HK-2 (cell line): ENCODE results near the gene ZNF654.
"Not testable (repeated sequence)": the region's sequence is repeated elsewhere in the genome, so short reads cannot be mapped to it uniquely, and the experiment has no call there.

Experiments
- DNase-seq: peaks from one replicate; pipeline ENCODE4 v3.0.0-alpha.2; 2018; ENCODE audit not compliant: unreplicated experiment

The ZNF654 gene

DNA sequence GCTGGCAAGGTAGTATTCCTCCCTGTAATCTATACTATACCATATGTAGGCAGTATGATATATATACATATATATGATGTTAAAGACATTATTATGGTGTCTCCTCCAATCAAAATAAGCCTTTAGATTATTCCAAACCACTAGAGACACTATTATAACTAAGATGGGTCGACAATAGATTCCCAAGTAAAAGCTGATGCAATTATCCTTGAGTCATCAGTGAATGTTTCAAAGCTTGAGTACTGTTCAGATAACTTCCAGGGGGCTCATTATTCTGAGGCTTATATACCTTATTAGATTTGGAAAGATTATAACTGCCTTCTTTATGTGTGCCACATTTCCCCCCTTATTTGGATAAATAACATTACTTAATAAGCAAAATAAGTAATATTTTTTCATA, 78.8 kb downstream of the ZNF654 start:
- DNase-seq = no peak

DNA sequence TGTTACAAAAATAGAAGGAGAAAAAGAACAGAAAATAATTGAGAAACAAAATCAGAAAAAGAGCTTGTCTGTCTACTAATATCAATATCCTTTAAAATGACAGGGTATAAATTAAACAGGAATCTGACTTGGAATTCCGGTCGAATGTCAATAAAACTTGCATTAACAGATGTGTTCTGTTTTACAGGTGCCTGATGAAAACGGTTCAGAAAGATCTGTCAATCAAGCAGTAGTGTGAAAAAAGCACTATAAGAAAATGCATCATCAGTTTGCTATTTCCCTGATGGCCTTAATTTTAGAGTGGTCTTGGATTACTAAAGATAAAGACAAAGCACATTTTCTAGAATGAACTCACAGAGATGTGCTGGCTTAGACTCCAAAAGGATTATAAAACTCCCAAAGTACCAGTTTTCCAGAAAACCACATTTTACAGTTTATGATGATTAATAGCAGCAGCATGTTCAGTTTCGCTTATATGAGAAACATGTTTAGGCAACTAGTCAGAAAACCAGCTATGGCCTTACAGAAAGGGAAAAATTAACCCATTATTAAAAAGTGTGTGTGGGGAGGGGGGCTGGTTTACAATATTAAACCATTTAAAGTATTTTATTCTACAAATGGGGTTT, 82.5 kb downstream of the ZNF654 start:
- DNase-seq = no peak

DNA sequence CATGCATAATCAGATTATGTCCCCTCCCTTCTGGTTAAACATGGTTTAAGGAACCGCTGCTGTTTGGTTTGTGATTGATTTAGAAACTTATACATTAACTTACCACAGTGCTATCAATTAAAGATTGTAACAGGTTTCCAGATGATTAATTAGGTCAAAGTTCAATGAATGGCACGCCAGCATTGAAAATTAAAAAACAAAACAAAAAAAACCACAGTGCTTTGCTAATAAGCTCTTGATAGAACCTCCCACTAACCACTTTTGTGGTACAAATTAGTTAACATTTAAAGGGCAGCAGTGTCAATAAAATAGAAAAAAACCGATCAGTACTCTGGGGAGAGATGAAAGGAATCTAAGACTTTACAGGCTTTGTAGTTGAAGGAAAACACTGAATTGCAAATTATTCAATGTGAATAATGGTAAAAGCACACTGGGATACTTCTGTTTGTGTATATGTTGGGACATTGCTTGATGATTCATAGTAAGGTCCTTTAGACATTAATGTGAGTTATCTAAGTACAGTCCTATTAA, 83.1 kb downstream of the ZNF654 start:
- DNase-seq = no peak

DNA sequence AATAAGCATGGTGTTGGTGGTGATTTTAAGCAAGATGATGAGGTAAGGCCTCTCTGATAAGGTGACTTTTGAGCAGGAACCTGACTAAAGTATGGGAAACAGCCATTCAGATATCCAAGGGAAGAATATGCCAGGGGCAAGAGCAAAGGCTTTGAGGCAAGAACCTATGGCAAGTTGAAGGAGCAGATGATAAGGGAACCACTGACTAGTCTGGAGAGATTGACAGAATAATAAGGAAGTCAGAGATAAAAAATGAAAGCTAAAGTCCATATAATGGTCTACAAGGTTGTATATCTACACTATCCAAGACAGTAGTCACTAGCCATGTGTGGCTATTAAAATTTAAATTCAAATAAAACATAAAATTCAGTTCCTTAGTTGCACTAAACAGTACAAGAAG, 88.2 kb downstream of the ZNF654 start:
- DNase-seq = no peak

DNA sequence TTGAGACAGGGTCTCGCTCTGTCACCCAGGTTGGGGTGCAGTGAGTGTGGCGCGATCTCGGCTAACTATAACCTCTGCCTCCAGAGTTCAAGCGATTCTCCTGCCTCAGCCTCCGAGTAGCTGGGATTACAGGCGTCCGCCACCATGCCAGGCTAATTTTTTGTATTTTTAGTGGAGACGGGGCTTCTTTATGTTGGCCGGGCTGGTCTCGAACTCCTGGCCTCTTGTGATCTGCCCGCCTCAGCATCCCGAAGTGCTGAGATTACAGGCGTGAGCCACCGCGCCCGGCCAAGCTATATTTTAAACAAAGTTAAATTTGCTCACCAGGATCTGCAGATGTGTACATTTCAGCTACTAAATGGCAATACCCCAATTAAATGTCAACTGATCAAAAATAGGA, 89.6 kb downstream of the ZNF654 start:
- DNase-seq = no peak

DNA sequence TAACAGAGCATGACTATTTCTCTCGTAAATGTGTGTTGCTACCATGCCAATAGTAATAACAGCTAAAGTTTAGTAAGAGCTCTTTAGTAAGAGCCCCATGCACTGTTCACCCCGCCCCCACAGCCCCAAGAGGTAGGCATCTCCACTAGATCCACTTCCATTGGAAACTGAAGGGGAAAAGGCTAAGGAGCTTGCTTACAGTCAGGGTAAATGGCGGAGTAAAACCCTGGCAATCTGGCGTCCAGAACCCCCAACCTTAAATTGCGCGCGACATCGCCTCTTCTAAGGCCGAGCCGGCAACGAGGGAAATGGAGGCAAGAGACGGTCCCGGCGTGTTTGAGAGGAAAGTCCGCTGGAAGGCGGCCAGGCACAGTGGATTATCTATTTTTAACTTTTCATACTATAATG, 90.0 kb downstream of the ZNF654 start:
- no peak for DNase-seq

DNA sequence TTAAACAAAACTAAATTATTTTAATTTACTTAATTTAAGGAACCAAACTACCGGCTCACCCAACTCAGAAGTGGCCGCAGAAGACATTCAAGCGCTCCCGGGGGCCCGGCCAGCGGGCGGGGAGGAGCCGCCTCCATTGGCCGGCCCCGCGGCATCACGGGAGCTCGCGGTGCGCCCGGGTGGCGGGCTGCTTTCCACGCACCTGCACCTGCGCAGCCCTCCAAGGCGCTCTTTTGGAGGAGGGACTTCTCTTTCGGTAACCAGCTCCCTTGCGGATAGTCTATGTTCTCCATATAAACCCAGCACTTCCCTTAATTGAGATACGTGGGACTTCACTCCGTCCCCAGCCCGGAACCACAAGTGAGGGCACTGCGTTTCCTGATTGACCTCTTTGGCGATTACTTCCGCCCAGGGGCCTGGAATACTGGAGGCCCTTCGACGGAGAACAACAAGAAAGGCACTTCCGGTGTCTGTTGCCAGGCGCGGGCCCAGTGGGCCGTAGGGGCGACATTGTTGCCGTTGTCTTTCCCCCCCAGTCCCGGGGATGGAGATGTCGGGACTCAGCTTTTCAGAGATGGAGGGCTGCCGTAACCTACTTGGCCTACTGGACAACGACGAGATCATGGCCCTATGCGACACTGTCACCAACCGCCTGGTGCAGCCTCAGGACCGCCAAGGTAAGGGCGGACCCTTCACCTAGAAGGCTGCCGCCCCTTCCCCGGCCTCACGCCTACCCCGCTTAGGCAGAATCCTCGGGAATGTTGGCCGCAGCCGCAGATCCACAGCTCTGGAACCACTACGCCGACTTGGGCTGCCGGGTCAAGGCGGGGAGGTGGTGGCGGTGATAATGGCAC, 90.7 kb downstream of the ZNF654 start, which contains the start of gene C3orf38:
C3orf38 (plus strand) TSS at position 451 of the 854 bp plus-strand sequence; CDS start at position 545, 94 bp downstream.
- DNase-seq = peak; percentile 82

DNA sequence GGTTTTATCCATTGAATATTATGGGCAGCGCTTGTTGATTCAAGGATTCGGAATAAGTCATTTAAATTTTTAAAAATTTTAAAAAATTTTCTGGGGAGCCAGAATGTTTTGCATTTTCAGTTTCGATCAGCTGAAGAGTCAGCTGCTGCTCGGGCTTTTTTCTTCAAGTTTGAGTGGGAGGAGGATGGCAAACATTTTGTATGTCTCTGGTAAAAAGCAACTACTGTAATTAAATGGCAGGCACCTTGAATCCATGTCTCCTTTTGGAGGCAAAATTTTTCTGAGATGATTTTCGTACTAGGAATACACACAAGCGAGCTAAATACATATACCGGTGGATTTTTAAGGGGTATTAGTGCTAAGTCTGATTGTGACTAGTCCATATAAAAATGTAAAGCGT, 91.3 kb downstream of the ZNF654 start:
- DNase-seq = no peak

DNA sequence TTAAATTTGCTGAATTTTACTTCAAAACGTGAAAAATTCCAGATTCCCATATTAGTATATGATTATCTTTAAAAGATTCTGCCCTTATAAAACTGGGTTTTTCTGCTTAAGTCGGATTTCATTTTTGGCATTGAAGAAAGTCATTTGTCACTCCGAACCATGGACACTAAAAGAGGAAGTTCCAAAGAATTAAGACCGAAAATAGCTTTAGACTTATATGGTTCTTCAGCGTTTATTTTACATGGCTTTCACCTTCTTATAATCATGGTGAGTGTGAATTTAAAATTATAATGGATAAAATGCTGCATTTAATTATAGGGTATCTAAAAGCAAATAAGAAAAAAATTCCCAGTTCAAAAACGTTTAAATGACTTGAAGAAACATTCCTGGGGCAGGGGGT, 91.8 kb downstream of the ZNF654 start:
- DNase-seq = no peak

DNA sequence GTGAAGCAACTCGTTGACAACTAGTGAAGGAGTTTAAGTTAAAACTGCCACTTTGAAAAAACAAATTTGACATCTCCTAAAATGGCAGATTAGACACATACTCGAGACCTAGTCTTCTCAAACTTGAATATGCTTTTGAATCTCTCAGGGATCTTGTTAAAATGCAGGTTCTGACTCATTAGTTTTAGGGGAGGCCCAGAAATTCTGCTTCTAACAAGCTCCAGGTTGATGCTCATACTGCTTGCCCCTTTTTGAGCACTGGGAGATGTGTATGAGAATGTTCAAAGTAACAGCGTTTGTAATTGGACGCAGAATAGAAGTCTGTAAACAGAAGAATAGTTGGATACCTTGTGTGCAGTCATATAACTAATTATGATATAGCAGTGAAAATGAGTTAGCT, 92.3 kb downstream of the ZNF654 start:
- no peak for DNase-seq

DNA sequence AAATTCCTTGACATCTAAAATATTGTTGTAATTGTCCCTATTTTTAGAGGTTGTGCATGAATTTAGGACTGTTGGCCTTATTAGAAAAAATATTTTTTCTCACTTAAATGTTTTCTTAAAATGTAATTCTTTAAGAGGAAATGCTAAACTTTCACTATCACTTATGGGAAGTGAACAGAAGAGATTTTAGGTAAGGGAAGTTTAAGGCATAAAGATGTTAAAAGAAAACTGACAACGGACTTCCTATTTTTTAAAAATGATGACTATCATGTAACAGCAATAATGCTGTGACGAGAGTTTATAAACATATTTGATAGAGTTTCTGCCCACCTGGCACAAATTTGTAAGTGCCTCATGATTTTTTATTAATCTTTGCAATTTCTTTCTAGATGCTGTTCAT, 93.8 kb downstream of the ZNF654 start:
- no peak for DNase-seq

DNA sequence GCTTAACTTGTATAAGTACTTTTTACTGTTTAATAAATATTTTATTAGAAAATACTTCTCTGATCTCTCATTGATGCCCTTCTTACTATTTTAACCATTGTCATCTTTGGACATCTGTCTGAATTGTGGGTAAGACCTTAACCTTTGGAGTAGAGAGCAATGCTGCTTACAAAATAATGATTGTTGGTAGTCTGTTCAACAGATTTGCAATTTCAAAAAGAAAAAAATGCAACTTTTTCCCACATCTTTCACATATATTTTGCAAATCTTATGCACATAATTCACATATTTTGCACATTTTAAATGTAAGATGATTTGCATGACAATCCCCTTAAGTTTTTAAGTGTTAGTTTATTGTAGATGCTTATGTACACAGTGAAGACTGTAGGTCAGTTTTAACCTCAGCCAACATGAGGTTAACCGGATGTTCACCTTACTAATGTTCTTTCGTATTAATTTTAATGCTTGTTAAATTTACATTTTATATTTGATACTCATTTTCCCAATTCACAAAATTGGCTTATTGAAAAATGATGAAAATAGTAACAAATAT, 107.4 kb downstream of the ZNF654 start:
- DNase-seq = no peak

DNA sequence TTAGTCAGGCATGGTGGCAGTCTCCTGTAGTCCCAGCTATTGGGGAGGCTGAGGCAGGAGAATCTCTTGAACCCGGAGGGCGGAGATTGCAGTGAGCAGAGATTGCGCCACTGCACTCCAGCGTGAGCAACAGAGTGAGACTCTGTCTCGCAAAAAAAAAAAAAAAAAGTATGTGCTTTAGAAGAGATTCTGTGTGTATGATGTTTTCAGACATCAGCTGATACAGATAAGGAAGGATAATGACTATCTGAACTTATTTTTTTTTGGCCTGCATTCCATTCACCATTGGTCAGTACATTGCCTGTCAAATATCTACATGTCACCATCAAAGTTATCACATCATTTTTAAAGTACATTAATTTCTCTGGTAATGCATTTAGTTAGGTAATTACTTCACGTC, 108.1 kb downstream of the ZNF654 start:
- DNase-seq = no peak

DNA sequence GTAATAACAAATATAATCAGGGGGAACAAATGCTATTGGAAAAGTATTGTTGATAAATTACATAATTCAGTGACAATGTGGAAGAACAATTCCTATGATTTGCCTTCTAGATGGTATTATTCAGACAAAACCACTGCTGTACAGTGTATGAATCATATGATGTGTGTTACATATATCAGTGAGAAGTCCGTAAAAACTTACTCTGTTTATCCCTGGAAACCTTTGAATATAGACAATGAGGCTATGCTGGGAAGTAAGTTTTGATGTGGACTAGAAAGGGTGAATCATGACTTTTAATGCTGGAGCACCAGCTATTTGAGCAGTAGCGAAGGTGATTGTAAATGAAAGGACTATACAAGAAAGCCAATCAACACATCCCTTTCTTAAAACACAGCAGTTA, 108.6 kb downstream of the ZNF654 start:
- DNase-seq = no peak

DNA sequence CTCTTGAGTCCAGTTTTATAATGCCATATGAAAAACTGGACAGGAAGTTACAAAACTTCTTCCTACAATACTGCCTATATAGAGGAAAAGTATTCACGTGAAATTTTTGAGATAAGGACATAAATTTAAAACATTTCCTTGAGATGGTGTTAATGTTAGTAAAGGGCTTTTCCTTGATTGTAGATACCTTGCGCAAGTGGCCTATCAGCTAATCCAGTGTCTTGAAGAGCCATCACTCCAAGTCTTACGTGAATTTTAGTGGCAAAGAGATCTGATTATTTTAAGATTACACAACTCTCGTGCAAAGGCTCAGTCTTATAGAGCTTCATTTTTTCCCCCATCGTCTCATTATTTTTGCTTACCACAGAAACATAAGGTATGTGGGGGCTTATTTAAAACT, 109.1 kb downstream of the ZNF654 start:
- no peak for DNase-seq

DNA sequence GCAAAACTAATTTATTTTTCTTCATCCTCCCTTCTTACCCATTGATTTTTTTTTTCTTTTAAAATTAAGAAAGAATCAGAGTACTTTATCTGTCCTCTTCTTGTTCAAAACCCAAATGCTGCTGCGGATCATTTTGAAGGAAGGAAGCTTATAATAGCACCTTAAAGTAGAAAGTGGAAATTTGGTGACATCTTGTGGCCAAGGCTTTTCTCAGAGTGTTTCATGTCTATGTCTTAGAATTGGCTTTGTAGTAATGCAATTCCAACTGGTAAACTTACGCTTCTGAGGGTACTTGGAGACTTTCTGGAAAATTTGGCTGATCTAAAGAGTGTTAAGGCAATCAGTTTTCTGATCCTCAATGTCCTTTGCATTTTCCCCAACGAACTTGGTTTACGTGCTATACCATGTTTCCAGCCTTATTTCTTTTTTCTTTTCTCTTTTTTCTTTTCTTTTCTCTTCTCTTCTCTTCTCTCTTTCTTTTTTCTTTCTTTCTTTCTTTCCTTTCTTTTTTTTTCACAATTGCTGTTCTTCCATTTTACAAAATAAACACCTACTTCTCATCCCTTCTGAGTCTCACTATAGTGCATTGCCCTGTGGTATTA, 121.4 kb downstream of the ZNF654 start:
- no peak for DNase-seq

DNA sequence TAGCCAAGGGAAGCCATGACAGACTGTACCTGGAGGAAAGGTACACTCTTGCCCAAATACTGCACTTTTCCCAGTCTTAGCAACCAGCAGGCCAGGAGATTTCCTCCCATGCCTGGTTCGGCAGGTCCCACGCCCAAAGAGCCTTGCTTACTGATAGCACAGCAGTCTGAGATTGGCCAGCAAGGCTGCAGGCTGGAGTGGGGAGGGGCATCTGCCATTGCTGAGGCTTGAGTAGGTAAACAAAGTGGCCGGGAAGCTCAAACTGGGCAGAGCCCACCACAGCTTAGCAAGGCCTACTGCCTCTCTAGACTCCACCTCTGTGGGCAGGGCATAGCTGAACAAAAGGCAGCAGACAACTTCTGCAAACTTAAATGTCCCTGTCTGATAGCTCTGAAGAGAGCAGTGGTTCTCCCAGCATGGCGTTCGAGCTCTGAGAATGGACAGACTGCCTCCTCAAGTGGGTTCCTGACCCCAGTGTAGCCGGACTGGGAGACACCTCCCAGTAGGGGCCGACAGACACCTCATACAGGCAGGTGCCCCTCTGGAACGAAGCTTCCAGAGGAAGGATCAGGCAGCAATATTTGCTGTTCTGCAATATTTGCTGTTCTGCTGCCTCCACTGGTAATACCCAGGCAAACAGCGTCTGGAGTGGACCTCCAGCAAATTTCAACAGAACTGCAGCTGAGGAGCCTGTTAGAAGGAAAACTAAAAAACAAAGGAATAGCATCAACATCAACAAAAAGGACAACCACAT, 123.3 kb downstream of the ZNF654 start:
- not testable (repeated sequence) for DNase-seq

DNA sequence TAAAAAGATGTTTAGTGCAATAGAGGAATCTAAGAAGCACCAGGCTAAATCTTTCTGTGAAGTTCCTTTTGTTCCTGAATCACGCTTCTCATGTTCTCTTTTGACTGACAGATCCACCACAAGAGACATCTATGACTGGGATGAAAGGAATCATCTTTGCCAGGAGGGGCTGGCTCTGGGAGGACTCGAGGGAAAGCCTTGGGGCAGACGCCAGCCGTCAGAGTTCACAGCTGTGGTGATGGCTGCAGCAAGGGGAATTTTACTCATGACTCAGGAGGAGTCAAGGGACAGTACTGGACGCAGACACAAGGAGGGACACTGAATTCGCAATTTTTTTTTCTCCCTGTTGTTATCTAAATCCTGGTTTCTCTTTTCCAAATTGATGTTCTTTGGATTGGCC, 129.4 kb downstream of the ZNF654 start:
- DNase-seq = no peak

DNA sequence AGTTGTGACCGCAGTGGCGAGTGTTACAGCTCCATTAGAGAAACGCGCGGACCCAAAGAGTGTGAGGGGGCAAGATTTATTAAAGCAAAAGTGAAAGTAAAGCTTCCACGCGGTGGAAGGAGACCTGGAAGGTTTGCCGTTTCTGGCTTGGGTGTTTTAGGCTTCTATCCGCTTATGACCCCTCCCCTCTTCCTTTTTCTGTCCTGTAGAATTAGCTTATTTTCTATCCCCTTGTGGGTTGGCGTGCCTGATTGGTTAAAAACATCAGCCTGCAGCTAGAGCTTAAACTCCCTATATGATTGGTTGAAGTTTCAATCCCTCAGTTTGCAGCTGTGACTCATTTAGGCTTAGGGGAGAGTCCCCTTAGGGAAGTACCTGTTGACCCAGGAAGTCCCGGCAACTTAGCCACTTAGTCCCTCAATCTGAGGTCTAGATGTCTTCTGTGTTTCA, 130.3 kb downstream of the ZNF654 start:
- no peak for DNase-seq

DNA sequence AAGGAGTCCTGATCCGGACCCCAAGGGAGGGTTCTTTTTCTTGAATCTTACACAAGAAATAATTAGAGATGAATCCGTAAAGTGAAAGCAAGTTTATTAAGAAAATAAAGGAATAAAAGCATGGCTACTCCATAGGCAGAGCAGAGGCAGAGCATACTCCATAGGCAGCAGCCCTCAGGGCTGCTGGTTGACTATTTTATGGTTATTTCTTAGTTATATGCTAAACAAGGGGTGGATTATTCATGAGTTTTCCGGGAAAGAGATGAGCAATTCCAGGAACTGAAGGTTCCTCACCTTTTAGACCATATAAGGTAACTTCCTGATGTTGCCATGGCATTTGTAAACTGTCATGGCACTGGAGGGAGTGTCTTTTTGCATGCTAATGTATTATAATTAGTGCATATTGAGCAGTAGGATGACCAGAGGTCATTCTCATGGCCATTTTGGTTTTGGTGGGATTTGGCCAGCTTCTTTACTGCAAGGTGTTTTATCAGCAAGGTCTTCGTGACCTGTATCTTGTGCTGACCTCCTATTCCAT, 132.9 kb downstream of the ZNF654 start:
- DNase-seq = no peak

DNA sequence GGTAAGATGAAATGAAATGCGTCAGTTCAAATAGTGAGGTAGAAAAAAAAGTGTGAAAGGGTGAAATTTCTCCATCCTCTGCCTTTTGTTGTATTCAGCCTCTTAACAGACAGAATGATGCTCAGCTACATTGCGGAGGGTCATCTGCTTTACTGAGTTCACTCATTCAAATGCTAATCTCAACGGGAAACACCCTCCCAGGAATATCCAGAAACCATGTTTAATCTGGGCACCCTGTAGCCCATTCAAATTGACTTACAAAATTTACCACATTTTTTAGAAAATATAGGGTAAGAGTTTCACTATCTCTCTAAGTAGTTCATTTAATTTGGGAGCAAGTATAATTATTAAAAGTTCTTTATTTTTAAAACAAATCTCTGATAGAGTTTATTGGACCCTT, 133.6 kb downstream of the ZNF654 start:
- DNase-seq = no peak
